KBM-7 (cell line): ENCODE results near the gene GTF2IRD1.
"Not testable (repeated sequence)": the region's sequence is repeated elsewhere in the genome, so short reads cannot be mapped to it uniquely, and the experiment has no call there.

Experiments used
- DNase-seq: peaks from one replicate; pipeline ENCODE4 v3.0.0-alpha.2; 2015
- in situ Hi-C: fragments of 300-500 bp; cut with MboI; formaldehyde crosslinking; loops from 2 replicates; pipeline ENCODE4 v1.14.3; 2020; ENCODE audit warnings: low sequenced_read_pairs, low pct_unique_long_range_greater_than_20kb, mixed read lengths

GTF2IRD1 gene

GRCh38 chr7:74453322-74454011 is at the start of gene GTF2IRD1:
GTF2IRD1 (plus strand) TSS chr7:74453906; CDS start chr7:74508081, 54,175 bp downstream.
- peak; percentile 63 for DNase-seq
- in situ Hi-C loops: no loop called here

- no peak for DNase-seq
These were observed 49.4 kb upstream of the GTF2IRD1 start for GRCh38 chr7:74404388-74404700.

GRCh38 chr7:74404741-74405140 is 49.0 kb upstream of the GTF2IRD1 start:
- no peak for DNase-seq
- in situ Hi-C loops: no loop called here

More at GRCh38 chr7:74404388-74404700, 49.4 kb upstream of the GTF2IRD1 start:
- in situ Hi-C loops: no loop called here

GRCh38 chr7:74405191-74405898 is 48.4 kb upstream of the GTF2IRD1 start:
- in situ Hi-C loops: no loop called here
- DNase-seq: no peak

- in situ Hi-C loops: no loop called here
- no peak for DNase-seq
These were observed 47.7 kb upstream of the GTF2IRD1 start for GRCh38 chr7:74405899-74406512.

GRCh38 chr7:74407958-74408357 is 45.7 kb upstream of the GTF2IRD1 start:
- in situ Hi-C loops: no loop called here

GRCh38 chr7:74409571-74409970 is 44.1 kb upstream of the GTF2IRD1 start:
- in situ Hi-C loops: no loop called here
- DNase-seq: no peak

More at GRCh38 chr7:74407958-74408357, 45.7 kb upstream of the GTF2IRD1 start:
- DNase-seq: no peak

GRCh38 chr7:74410772-74411171 is 42.9 kb upstream of the GTF2IRD1 start:
- DNase-seq: no peak
- in situ Hi-C loops: no loop called here

- in situ Hi-C loops, DNase-seq: not testable (repeated sequence)
These were observed 42.1 kb upstream of the GTF2IRD1 start for GRCh38 chr7:74411571-74411970.

- in situ Hi-C loops: no loop called here
- DNase-seq: peak; percentile 54
These were observed 41.6 kb upstream of the GTF2IRD1 start for GRCh38 chr7:74412056-74412455.

- in situ Hi-C loops: no loop called here
These were observed 41.1 kb upstream of the GTF2IRD1 start for GRCh38 chr7:74412603-74413002.

GRCh38 chr7:74414595-74415333 is 38.9 kb upstream of the GTF2IRD1 start:
- in situ Hi-C loops, DNase-seq: not testable (repeated sequence)

More at GRCh38 chr7:74412603-74413002, 41.1 kb upstream of the GTF2IRD1 start:
- DNase-seq: no peak

- peak; percentile 66 for DNase-seq
- in situ Hi-C loops: no loop called here
These were observed 36.2 kb upstream of the GTF2IRD1 start for GRCh38 chr7:74417419-74417971.

- in situ Hi-C loops: no loop called here
- DNase-seq: no peak
These were observed 35.6 kb upstream of the GTF2IRD1 start for GRCh38 chr7:74418076-74418475.

GRCh38 chr7:74418538-74418937 is 35.2 kb upstream of the GTF2IRD1 start:
- in situ Hi-C loops: no loop called here
- DNase-seq: no peak

GRCh38 chr7:74419232-74419631 is 34.5 kb upstream of the GTF2IRD1 start:
- in situ Hi-C loops, DNase-seq: not testable (repeated sequence)

- in situ Hi-C loops: no loop called here
- no peak for DNase-seq
These were observed 33.7 kb upstream of the GTF2IRD1 start for GRCh38 chr7:74420006-74420405.

- in situ Hi-C loops: no loop called here
- no peak for DNase-seq
These were observed 29.3 kb upstream of the GTF2IRD1 start for GRCh38 chr7:74424291-74424880.

- in situ Hi-C loops: no loop called here
These were observed 25.7 kb upstream of the GTF2IRD1 start for GRCh38 chr7:74428023-74428422.

More at GRCh38 chr7:74428023-74428422, 25.7 kb upstream of the GTF2IRD1 start:
- DNase-seq: no peak
